Left cardiac atrium (tissue), 2 donors: ENCODE results near the gene CGA. TPM values are rescaled to one million over a fixed set of nuclear protein-coding genes. Genes with fewer than 3 reads are reported as not detected.

Experiments used
- total RNA-seq, 2 donors: library from RNA; stranded (reverse); fragmentation: NEBNext Ultra II Directional; extraction: Animal tissue kit (Norgen Biotek cat#: 25700); gene quantifications; one replicate each; pipeline ENCODE4 v1.2.1, GENCODE V29; 2021
- donor health status: DM: no; HTN: yes; CAD: no; lungs with severe emphysema.
- donor health status: DM: yes; HTN: yes; CAD: no.

CGA gene
- total RNA-seq, 2 donors from 2014 or later: 1.2 to 5.6 TPM

Other genes starting within 250 kb of the CGA start
- gene HTR1E, start 157.6 kb downstream of the CGA start, total RNA-seq: not detected
- gene ZNF292, start 60.5 kb upstream of the CGA start, total RNA-seq: 10 to 100 TPM; 37.1 to 39.1 TPM
- 10 to 100 TPM; 13.2 to 14.6 TPM for gene SMIM8, start 227.5 kb upstream of the CGA start, total RNA-seq
- not detected for gene GJB7, start 234.2 kb upstream of the CGA start, total RNA-seq
- gene C6orf163, start 249.7 kb upstream of the CGA start, total RNA-seq: 1 to 10 TPM; 2.3 to 2.4 TPM